SK-N-SH treated with all-trans-retinoic acid at 6 μM for 48 hours (cell line): ENCODE results near the gene GAMT.

Experiments
- ATAC-seq: fragments of 200-7000 bp; cut with Tn5 transposase; 3 replicates; pipeline ENCODE4 v1.9.1; 2020; ENCODE audit warnings: mild to moderate bottlenecking, moderate library complexity
- ARNTL ChIP-seq: fragments of 450-650 bp; formaldehyde crosslinking; IDR thresholded peaks from 2 replicates; pipeline ENCODE4 v1.5.0; 2020; ENCODE audit warnings: low read depth, mild to moderate bottlenecking, moderate library complexity, borderline replicate concordance
- BACH2 ChIP-seq: fragments of 250-450 bp; sonication (Bioruptor Pico); IDR thresholded peaks from 2 replicates; pipeline ENCODE4 v1.9.0; 2021; ENCODE audit warnings: mild to moderate bottlenecking, borderline replicate concordance
- CREB5 ChIP-seq: fragments of 250-450 bp; sonication (Bioruptor Pico); IDR thresholded peaks from 2 replicates; pipeline ENCODE4 v1.5.1; 2020; ENCODE audit warnings: low read depth, mild to moderate bottlenecking, moderate library complexity
- CSRNP3 ChIP-seq: fragments of 250-450 bp; sonication (Bioruptor Pico); IDR thresholded peaks from 2 replicates; pipeline ENCODE4 v1.5.1; 2021; ENCODE audit warnings: mild to moderate bottlenecking, moderate library complexity
- ESRRG ChIP-seq: fragments of 250-450 bp; sonication (Bioruptor Pico); IDR thresholded peaks from 2 replicates; pipeline ENCODE4 v1.6.1; 2021; ENCODE audit warnings: mild to moderate bottlenecking
- GLIS3 ChIP-seq: fragments of 250-450 bp; sonication (Bioruptor Pico); IDR thresholded peaks from 2 replicates; pipeline ENCODE4 v1.5.0; 2020; ENCODE audit warnings: mild to moderate bottlenecking, moderate library complexity
- ISL1 ChIP-seq: fragments of 250-450 bp; sonication (Bioruptor Pico); IDR thresholded peaks from 2 replicates; pipeline ENCODE4 v2.1.2; 2022; ENCODE audit warnings: mild to moderate bottlenecking, moderate library complexity
- OSR1 ChIP-seq: fragments of 250-450 bp; sonication (Bioruptor Pico); IDR thresholded peaks from 2 replicates; pipeline ENCODE4 v1.8.0; 2022; ENCODE audit warnings: moderate library complexity, mild to moderate bottlenecking, inconsistent platforms
- PATZ1 ChIP-seq: fragments of 250-450 bp; sonication (Bioruptor Pico); IDR thresholded peaks from 2 replicates; pipeline ENCODE4 v1.8.0; 2020; ENCODE audit warnings: mild to moderate bottlenecking, moderate library complexity, borderline replicate concordance
- POU6F1 ChIP-seq: fragments of 250-450 bp; sonication (Bioruptor Pico); IDR thresholded peaks from 2 replicates; pipeline ENCODE4 v1.8.0; 2021; ENCODE audit warnings: low read depth, mild to moderate bottlenecking, moderate library complexity, borderline replicate concordance
- PPARA ChIP-seq: fragments of 250-450 bp; sonication (Bioruptor Pico); IDR thresholded peaks from 2 replicates; pipeline ENCODE4 v1.5.0; 2020; ENCODE audit warnings: mild to moderate bottlenecking, borderline replicate concordance
- RARB ChIP-seq: fragments of 250-450 bp; sonication (Bioruptor Pico); IDR thresholded peaks from 2 replicates; pipeline ENCODE4 v1.8.0; 2021; ENCODE audit warnings: mild to moderate bottlenecking, moderate library complexity
- SNAI2 ChIP-seq: fragments of 250-450 bp; sonication (Bioruptor Pico); IDR thresholded peaks from 2 replicates; pipeline ENCODE4 v1.5.0; 2020; ENCODE audit warnings: mild to moderate bottlenecking, moderate library complexity
- TCF4 ChIP-seq: fragments of 250-450 bp; sonication (Bioruptor Pico); IDR thresholded peaks from 2 replicates; pipeline ENCODE4 v1.8.0; 2021; ENCODE audit warnings: mild to moderate bottlenecking, moderate library complexity, borderline replicate concordance
- TOX ChIP-seq: fragments of 250-450 bp; sonication (Bioruptor Pico); IDR thresholded peaks from 2 replicates; pipeline ENCODE4 v1.8.0; 2021; ENCODE audit warnings: mild to moderate bottlenecking, moderate library complexity, borderline replicate concordance
- ZC3H10 ChIP-seq: fragments of 250-450 bp; sonication (Bioruptor Pico); IDR thresholded peaks from 2 replicates; pipeline ENCODE4 v1.5.1; 2021; ENCODE audit warnings: mild to moderate bottlenecking, moderate library complexity
- ZFP3 ChIP-seq: fragments of 250-450 bp; sonication (Bioruptor Pico); IDR thresholded peaks from 2 replicates; pipeline ENCODE4 v1.5.0; 2020; ENCODE audit warnings: mild to moderate bottlenecking, moderate library complexity
- ZFP30 ChIP-seq: fragments of 450-650 bp; formaldehyde crosslinking; IDR thresholded peaks from 2 replicates; pipeline ENCODE4 v1.5.0; 2022; ENCODE audit warnings: mild to moderate bottlenecking, moderate library complexity
- ZNF565 ChIP-seq: fragments of 450-650 bp; formaldehyde crosslinking; conservative IDR thresholded peaks from 2 replicates; pipeline ENCODE4 v1.5.0; 2020; ENCODE audit warnings: low read depth, mild to moderate bottlenecking, moderate library complexity
- ZNF70 ChIP-seq: fragments of 450-650 bp; formaldehyde crosslinking; IDR thresholded peaks from 2 replicates; pipeline ENCODE4 v1.5.0; 2020; ENCODE audit warnings: mild to moderate bottlenecking, moderate library complexity
- ZNF8 ChIP-seq: fragments of 450-650 bp; formaldehyde crosslinking; IDR thresholded peaks from 2 replicates; pipeline ENCODE4 v1.5.0; 2020; ENCODE audit warnings: mild to moderate bottlenecking, moderate library complexity

Gene GAMT

GRCh38 chr19:1392939-1393530, 8.3 kb downstream of the GAMT start:
- no peak for ATAC-seq

GRCh38 chr19:1392407-1392806, 8.9 kb downstream of the GAMT start:
- no peak for ATAC-seq
- no peak for TF ChIP-seq ZNF565 (CRISPR knock-in tag)
- no peak for TF ChIP-seq ESRRG (CRISPR knock-in tag)
- TF ChIP-seq CSRNP3 (CRISPR knock-in tag), result no peak
- TF ChIP-seq ZC3H10, result no peak
- TF ChIP-seq ZNF70 (CRISPR knock-in tag), result no peak
- no peak for TF ChIP-seq ISL1 (CRISPR knock-in tag)

More at GRCh38 chr19:1392939-1393530, 8.3 kb downstream of the GAMT start:
- TF ChIP-seq ZNF565 (CRISPR knock-in tag) (no peak), PATZ1 (CRISPR knock-in tag) (no peak), ARNTL (CRISPR knock-in tag) (no peak), RARB (CRISPR knock-in tag) (no peak), ISL1 (CRISPR knock-in tag) (no peak), ZNF8 (CRISPR knock-in tag) (no peak)

- TF ChIP-seq GLIS3 (CRISPR knock-in tag) (no peak), ZNF70 (CRISPR knock-in tag) (no peak), ZFP30 (no peak), TCF4 (CRISPR knock-in tag) (no peak), PPARA (no peak), ISL1 (CRISPR knock-in tag) (no peak), ZFP3 (CRISPR knock-in tag) (no peak), ZNF8 (CRISPR knock-in tag) (no peak), ARNTL (CRISPR knock-in tag) (no peak), RARB (CRISPR knock-in tag) (no peak), POU6F1 (no peak), PATZ1 (CRISPR knock-in tag) (no peak), ZNF565 (CRISPR knock-in tag) (no peak), OSR1 (CRISPR knock-in tag) (no peak), SNAI2 (CRISPR knock-in tag) (no peak), BACH2 (CRISPR knock-in tag) (no peak), TOX (CRISPR knock-in tag) (no peak), CREB5 (CRISPR knock-in tag) (no peak)
- ATAC-seq, result no peak
These were observed 10.4 kb downstream of the GAMT start for GRCh38 chr19:1390890-1391423.
